HUES6 (cell line): ENCODE measurements around the gene PDGFB.

Source experiments
- H3K27ac ChIP-seq: 2 replicates; pipeline ENCODE4 v1.7.0; 2013; ENCODE audit warnings: low read depth, mild to moderate bottlenecking, low read length, inconsistent platforms
- H3K27me3 ChIP-seq: 2 replicates; pipeline ENCODE4 v1.6.1; 2013; ENCODE audit warnings: low read length; ENCODE audit not compliant: control insufficient read depth, insufficient read depth
- H3K36me3 ChIP-seq: 2 replicates; pipeline ENCODE4 v1.6.1; 2013; ENCODE audit warnings: low read length; ENCODE audit not compliant: control insufficient read depth, insufficient read depth
- H3K4me1 ChIP-seq: 2 replicates; pipeline ENCODE4 v1.6.1; 2013; ENCODE audit warnings: low read length; ENCODE audit not compliant: control insufficient read depth, insufficient read depth
- H3K4me3 ChIP-seq: 2 replicates; pipeline ENCODE4 v1.5.1; 2013; ENCODE audit warnings: low read depth, low read length
- H3K9ac ChIP-seq: one replicate; pipeline ENCODE4 v1.6.1; 2013; ENCODE audit warnings: mild to moderate bottlenecking, low read length
- H3K9me3 ChIP-seq: 2 replicates; pipeline ENCODE4 v1.6.1; 2013; ENCODE audit warnings: low read depth, low read length; ENCODE audit not compliant: control insufficient read depth, insufficient read depth

The PDGFB gene

GRCh38 chr22:39244496-39245129, at the start of gene PDGFB:
TSS of gene PDGFB (minus strand) at chr22:39244982. CDS start at chr22:39243963, 1,019 bp downstream.
- Histone ChIP-seq H3K27ac (no peak within 1 kb of the TSS), H3K9ac (peak within 1 kb of the TSS; percentile 41), H3K4me1 (peaks cover 17% of the 10 kb centered on the region), H3K4me3 (peak within 1 kb of the TSS; percentile 65), H3K9me3 (no peaks in the 10 kb centered on the region), H3K36me3 (no peaks in the 10 kb centered on the region), H3K27me3 (peaks cover 93% of the 10 kb centered on the region)

DNA sequence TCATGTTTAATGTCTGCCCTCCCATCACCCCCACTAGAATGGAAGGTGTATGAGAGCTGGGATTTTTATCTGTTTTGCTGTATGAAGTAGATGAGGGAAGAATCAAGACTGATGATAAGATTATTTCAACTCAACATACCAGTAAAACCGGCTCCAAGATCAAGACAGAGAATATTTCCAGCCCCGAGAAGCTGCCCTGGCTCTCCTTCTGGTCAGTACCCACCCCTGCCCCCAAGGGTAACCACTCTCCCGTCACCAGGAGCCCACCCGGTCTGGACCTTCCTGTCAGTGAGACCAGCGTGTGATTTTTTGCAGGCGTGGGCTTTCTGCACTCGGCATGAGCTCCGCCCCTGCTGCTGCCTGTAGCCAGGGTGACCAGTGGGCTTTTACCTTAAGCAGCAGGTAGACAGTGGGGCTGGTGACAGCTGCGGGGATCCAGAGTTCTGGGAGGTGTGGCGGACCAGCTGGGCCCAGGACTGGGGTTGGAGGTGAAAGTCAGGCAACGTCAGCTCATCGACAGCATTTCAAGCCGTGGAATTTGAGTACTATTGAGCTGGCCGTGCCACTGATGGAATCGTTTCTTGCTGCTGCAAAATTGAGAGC, 49.1 kb upstream of the PDGFB start:
- Histone ChIP-seq H3K27ac (no peak overlapping the region), H3K9me3 (no peaks in the 10 kb centered on the region), H3K9ac (peak overlapping the region; percentile 12), H3K36me3 (no peaks in the 10 kb centered on the region), H3K4me3 (no peak overlapping the region), H3K4me1 (peaks cover 50% of the 10 kb centered on the region), H3K27me3 (no peaks in the 10 kb centered on the region)

DNA sequence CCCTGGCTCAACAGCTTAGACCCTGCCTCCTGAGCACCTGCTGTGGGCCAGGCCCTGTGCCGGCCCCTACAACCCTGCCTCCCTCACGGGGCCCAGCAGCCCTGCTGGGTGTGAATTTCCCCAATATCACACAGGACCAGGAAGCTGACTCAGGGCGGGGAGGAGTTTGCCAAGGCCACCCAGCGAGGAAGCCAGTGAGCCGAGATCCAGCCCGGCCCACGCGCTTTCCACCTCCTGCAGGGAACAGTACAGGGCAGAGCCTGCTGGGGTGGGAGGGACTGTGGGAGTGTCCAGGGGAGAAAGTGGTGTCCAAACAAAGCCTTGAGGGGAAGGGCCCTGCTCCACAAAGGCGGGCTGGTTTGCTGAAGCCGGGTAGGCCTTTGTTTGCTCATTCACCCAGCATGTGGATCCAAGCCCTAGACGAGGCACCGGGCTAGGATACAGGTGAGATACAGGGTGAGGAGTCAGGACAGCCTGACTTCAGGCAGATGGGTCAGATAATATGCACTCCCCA, 47.8 kb upstream of the PDGFB start:
- Histone ChIP-seq H3K4me3 (no peak overlapping the region), H3K9ac (no peak overlapping the region), H3K27me3 (no peaks in the 10 kb centered on the region), H3K36me3 (no peaks in the 10 kb centered on the region), H3K27ac (no peak overlapping the region; the same call in 1 of the 2 replicates), H3K9me3 (no peaks in the 10 kb centered on the region), H3K4me1 (peaks cover 41% of the 10 kb centered on the region)

- Histone ChIP-seq H3K27ac (no peak overlapping the region; the same call in 1 of the 2 replicates), H3K9ac (no peak overlapping the region), H3K4me1 (peaks cover 35% of the 10 kb centered on the region), H3K4me3 (no peak overlapping the region), H3K36me3 (no peaks in the 10 kb centered on the region), H3K27me3 (no peaks in the 10 kb centered on the region), H3K9me3 (no peaks in the 10 kb centered on the region)
Observed at GRCh38 chr22:39292031-39292462, 47.3 kb upstream of the PDGFB start.

GRCh38 chr22:39291523-39291922, 46.7 kb upstream of the PDGFB start:
- no peak overlapping the region for H3K9ac ChIP-seq
- no peak overlapping the region for H3K4me3 ChIP-seq
- no peaks in the 10 kb centered on the region for H3K27me3 ChIP-seq
- H3K27ac ChIP-seq = no peak overlapping the region
- H3K9me3 ChIP-seq = no peaks in the 10 kb centered on the region
- peaks cover 33% of the 10 kb centered on the region for H3K4me1 ChIP-seq
- no peaks in the 10 kb centered on the region for H3K36me3 ChIP-seq

- H3K27ac ChIP-seq = no peak overlapping the region
- no peaks in the 10 kb centered on the region for H3K27me3 ChIP-seq
- peaks cover 33% of the 10 kb centered on the region for H3K4me1 ChIP-seq
- H3K36me3 ChIP-seq = no peaks in the 10 kb centered on the region
- H3K9ac ChIP-seq = no peak overlapping the region
- H3K4me3 ChIP-seq = no peak overlapping the region
- H3K9me3 ChIP-seq = no peaks in the 10 kb centered on the region
Observed at GRCh38 chr22:39290724-39291161, 46.0 kb upstream of the PDGFB start.

- Histone ChIP-seq H3K4me1 (peaks cover 33% of the 10 kb centered on the region), H3K4me3 (no peak overlapping the region), H3K27me3 (no peaks in the 10 kb centered on the region), H3K27ac (no peak overlapping the region), H3K36me3 (no peaks in the 10 kb centered on the region), H3K9ac (no peak overlapping the region), H3K9me3 (no peaks in the 10 kb centered on the region)
Observed at GRCh38 chr22:39289975-39290720, 45.4 kb upstream of the PDGFB start.

GRCh38 chr22:39289533-39289932, 44.8 kb upstream of the PDGFB start:
- Histone ChIP-seq H3K27ac (no peak overlapping the region), H3K9me3 (peaks cover 6% of the 10 kb centered on the region; the same call in 1 of the 2 replicates), H3K4me3 (no peak overlapping the region), H3K27me3 (no peaks in the 10 kb centered on the region), H3K36me3 (no peaks in the 10 kb centered on the region), H3K9ac (no peak overlapping the region), H3K4me1 (peaks cover 31% of the 10 kb centered on the region)

GRCh38 chr22:39288135-39288898, 43.5 kb upstream of the PDGFB start:
- Histone ChIP-seq H3K4me3 (no peak overlapping the region), H3K27me3 (no peaks in the 10 kb centered on the region), H3K9me3 (peaks cover 6% of the 10 kb centered on the region; the same call in 1 of the 2 replicates), H3K4me1 (peaks cover 24% of the 10 kb centered on the region), H3K27ac (no peak overlapping the region), H3K36me3 (no peaks in the 10 kb centered on the region), H3K9ac (no peak overlapping the region)

DNA sequence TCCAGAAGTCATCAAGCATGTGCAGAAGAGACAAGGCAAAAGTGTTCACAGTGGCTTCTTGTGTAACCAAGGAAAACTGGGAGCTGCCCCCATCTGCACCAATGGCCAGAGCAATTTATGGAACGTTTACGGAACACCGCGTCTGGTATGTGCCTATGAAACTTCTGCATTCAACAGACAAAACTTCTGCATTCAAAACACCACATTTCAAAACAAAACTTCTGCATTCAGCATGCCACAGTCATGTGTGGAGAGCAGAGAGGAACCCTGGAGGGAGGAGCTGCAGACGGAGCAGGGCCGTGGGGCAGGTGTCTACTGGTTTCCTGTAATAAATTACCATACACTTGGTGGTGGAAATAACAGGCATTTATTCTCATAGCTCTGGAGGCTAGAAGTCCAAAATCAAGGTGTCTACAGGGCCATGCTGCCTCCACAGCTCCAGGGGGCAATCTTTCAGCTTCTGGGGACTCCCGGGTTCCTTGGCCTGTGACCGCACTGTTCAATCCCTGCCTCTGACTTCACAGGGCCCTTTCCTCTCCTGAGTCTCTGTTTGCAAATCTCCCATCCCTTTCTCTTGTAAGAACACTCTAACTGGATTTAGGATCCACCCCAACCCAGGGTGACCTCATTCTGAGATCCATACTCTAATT, 42.4 kb upstream of the PDGFB start:
- no peak overlapping the region for H3K4me3 ChIP-seq
- H3K4me1 ChIP-seq = peaks cover 22% of the 10 kb centered on the region; the same call in 1 of the 2 replicates
- peaks cover 6% of the 10 kb centered on the region; the same call in 1 of the 2 replicates for H3K9me3 ChIP-seq
- no peaks in the 10 kb centered on the region for H3K36me3 ChIP-seq
- H3K27ac ChIP-seq = no peak overlapping the region
- no peak overlapping the region for H3K9ac ChIP-seq
- H3K27me3 ChIP-seq = no peaks in the 10 kb centered on the region
